Chondrocyte (in vitro differentiated cells): ENCODE data around the gene RAB31. TPM values are rescaled to one million over a fixed set of nuclear protein-coding genes. Genes with fewer than 3 reads are reported as not detected.

ENCODE experiments used
- DNase-seq: peaks from one replicate; pipeline ENCODE4 v3.0.0; 2021; ENCODE audit warnings: mixed read lengths, low spot score
- H3K27ac Mint-ChIP-seq: one replicate; pipeline ENCODE4 v1.8.0; 2021; ENCODE audit warnings: mild to moderate bottlenecking, moderate library complexity, mixed read lengths; ENCODE audit not compliant: unreplicated experiment
- H3K27me3 Mint-ChIP-seq: 2 replicates; pipeline ENCODE4 v1.8.0; 2021; ENCODE audit warnings: low read depth, mixed read lengths
- H3K36me3 Mint-ChIP-seq: 2 replicates; pipeline ENCODE4 v1.8.0; 2021; ENCODE audit warnings: low read depth, mixed read lengths
- H3K4me1 Mint-ChIP-seq: 2 replicates; pipeline ENCODE4 v1.8.0; 2021; ENCODE audit warnings: low read depth, mild to moderate bottlenecking, mixed read lengths
- H3K4me3 Mint-ChIP-seq: one replicate; pipeline ENCODE4 v1.8.0; 2021; ENCODE audit warnings: mild to moderate bottlenecking, moderate library complexity, mixed read lengths; ENCODE audit not compliant: unreplicated experiment
- H3K9me3 Mint-ChIP-seq: 2 replicates; pipeline ENCODE4 v1.8.0; 2021; ENCODE audit warnings: low read depth, mixed read lengths
- total RNA-seq: library from RNA; stranded (reverse); gene quantifications from 3 replicates; pipeline ENCODE4 v1.2.1, GENCODE V29; 2021
- TF ChIP-seq, protein P1 (sequence below): fragments of 200-600 bp; sonication (generic); IDR thresholded peaks from 2 replicates; pipeline ENCODE4 v1.5.0; 2021; ENCODE audit warnings: antibody characterized with exemption, mild to moderate bottlenecking, moderate library complexity

Gene RAB31
- total RNA-seq, 1 donor from 2014 or later = 87.7 TPM

DNA sequence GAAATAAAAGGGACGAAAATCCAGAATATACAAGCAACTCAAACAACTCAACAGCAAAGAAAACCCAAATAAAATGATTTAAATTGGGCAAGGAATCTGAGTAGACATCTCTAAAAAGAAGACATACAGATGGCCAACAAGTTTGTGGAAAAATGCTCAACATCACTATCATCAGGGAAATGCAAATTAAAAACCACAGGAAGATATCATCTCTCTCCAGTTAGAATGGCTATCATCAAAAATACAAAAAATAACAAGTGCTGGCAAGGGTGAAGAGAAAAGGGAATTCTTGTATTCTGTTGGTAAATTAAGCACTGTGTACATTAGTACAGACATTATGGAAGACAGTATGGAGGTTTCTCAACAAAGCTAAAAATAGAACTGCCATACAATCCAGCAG is 80.0 kb downstream of the RAB31 start:
- Mint-ChIP-seq H3K4me3 (no peak overlapping the region), H3K36me3 (peaks cover 12% of the 10 kb centered on the region), H3K27ac (peak overlapping the region; percentile 37), H3K27me3 (no peaks in the 10 kb centered on the region), H3K4me1 (peaks cover 37% of the 10 kb centered on the region), H3K9me3 (peaks cover 9% of the 10 kb centered on the region)
- TF ChIP-seq, protein P1, sequence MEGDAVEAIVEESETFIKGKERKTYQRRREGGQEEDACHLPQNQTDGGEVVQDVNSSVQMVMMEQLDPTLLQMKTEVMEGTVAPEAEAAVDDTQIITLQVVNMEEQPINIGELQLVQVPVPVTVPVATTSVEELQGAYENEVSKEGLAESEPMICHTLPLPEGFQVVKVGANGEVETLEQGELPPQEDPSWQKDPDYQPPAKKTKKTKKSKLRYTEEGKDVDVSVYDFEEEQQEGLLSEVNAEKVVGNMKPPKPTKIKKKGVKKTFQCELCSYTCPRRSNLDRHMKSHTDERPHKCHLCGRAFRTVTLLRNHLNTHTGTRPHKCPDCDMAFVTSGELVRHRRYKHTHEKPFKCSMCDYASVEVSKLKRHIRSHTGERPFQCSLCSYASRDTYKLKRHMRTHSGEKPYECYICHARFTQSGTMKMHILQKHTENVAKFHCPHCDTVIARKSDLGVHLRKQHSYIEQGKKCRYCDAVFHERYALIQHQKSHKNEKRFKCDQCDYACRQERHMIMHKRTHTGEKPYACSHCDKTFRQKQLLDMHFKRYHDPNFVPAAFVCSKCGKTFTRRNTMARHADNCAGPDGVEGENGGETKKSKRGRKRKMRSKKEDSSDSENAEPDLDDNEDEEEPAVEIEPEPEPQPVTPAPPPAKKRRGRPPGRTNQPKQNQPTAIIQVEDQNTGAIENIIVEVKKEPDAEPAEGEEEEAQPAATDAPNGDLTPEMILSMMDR = no peak
- DNase-seq = no peak

DNA sequence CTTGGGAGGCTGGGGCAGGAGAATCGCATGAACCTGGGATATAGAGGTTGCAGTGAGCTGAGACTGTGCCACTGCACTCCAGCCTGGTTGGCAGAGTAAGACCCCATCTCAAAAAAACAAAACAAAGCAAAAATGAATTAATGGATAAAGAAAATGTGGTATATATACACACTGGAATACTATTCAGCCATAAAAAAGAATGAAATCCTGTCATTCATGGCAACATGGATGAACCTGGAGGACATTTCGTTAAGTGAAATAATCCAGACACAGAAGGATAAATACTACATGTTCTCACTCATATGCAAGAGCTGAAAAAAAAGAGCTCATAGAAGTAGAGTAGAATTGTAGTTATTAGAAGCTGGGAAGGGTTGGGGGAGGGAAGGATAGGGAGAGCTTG is 80.8 kb downstream of the RAB31 start:
- no peak overlapping the region for H3K4me3 Mint-ChIP-seq
- H3K27ac Mint-ChIP-seq = no peak overlapping the region
- no peak for DNase-seq
- peaks cover 37% of the 10 kb centered on the region for H3K4me1 Mint-ChIP-seq
- no peaks in the 10 kb centered on the region for H3K27me3 Mint-ChIP-seq
- H3K36me3 Mint-ChIP-seq = peaks cover 12% of the 10 kb centered on the region
- peaks cover 9% of the 10 kb centered on the region for H3K9me3 Mint-ChIP-seq
- TF ChIP-seq, protein P1 = no peak

DNA sequence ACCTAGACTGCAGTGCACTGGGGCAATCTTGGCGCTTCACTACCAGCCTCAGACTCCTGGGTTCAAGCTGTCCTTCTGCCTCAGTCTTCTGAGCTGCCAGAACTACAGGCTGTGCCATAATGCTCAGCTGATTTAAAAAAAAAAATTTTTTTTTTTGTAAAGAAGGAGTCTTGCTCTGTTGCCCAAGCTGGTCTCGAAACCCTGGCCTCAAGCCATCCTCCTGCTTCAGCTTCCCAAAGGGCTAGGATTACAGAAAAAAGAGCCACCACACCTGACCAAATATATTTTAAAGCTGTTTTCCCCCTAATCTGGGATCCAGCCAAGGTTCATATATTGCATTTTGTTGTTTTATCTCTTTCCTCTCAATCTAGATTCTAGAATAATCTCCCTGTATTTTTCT is 82.2 kb downstream of the RAB31 start:
- DNase-seq = no peak
- TF ChIP-seq, protein P1 = no peak
- no peaks in the 10 kb centered on the region for H3K27me3 Mint-ChIP-seq
- peaks cover 16% of the 10 kb centered on the region for H3K36me3 Mint-ChIP-seq
- H3K4me1 Mint-ChIP-seq = peaks cover 37% of the 10 kb centered on the region
- H3K27ac Mint-ChIP-seq = peak overlapping the region; percentile 66
- peaks cover 15% of the 10 kb centered on the region for H3K9me3 Mint-ChIP-seq
- no peak overlapping the region for H3K4me3 Mint-ChIP-seq

DNA sequence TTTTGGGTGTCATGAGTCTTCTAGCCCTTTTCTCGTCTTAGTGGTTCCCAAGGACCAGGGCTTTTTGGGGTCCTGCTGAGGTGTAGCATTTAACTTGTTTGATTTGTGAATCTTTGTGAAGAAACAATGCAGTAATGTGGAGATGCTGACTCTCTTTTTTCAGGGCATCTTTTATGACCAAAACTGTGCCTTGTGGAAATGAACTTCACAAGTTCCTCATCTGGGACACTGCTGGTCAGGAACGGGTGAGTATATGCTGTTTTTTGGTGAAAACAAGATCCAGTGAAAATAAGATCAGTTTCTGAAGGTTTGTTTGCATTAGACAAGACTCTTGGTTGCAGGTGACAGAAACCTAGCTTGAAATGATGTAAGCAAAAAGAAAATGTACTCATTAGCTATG is 83.9 kb downstream of the RAB31 start:
- no peak overlapping the region for H3K4me3 Mint-ChIP-seq
- no peak for DNase-seq
- TF ChIP-seq, protein P1 = no peak
- peaks cover 30% of the 10 kb centered on the region for H3K4me1 Mint-ChIP-seq
- no peak overlapping the region for H3K27ac Mint-ChIP-seq
- peaks cover 17% of the 10 kb centered on the region for H3K9me3 Mint-ChIP-seq
- H3K36me3 Mint-ChIP-seq = peaks cover 16% of the 10 kb centered on the region
- H3K27me3 Mint-ChIP-seq = no peaks in the 10 kb centered on the region

DNA sequence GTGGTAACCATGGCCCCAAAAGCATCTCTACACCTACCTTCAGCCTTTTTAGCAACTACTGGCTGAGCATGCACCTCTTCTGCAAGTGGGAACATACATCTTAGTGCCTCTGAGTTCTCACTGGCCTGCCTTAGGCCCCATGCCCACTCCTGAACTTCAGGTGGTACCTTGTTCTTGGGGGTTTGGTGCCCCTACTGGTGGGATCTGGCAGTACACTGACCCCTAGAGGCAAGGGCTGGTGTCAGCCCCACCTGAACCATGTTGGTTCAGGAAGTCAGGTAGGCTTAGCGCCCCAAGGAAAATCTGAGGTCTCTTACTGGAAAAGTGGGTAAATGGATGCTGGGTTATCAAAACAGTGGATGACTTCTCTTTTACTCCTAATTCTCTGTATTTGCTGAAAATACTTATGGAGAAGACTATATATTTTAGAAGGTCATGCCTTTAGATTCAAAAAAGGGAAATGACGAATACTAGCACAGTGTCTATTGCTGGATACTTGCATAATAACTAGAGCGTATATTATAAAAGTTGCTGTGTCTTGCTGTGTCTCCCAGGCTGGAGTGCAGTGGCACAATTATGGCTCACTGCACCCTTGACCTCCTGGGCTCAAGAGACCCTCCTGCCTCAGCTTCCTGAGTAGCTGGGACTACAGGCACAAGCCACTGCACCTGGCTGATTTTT is 84.6 kb downstream of the RAB31 start:
- H3K4me3 Mint-ChIP-seq = no peak overlapping the region

More for the DNA sequence above, 84.6 kb downstream of the RAB31 start:
- H3K27me3 Mint-ChIP-seq = no peaks in the 10 kb centered on the region
- peaks cover 23% of the 10 kb centered on the region for H3K4me1 Mint-ChIP-seq
- peaks cover 17% of the 10 kb centered on the region for H3K36me3 Mint-ChIP-seq
- no peak for DNase-seq
- H3K9me3 Mint-ChIP-seq = peaks cover 16% of the 10 kb centered on the region
- no peak overlapping the region for H3K27ac Mint-ChIP-seq
- TF ChIP-seq, protein P1 = peak; percentile 70
